Neural progenitor cell (in vitro differentiated cells): ENCODE measurements around the gene EPHB1.

ENCODE experiments used
- EZH2 ChIP-seq: fragments of 200-600 bp; sonication (generic); IDR thresholded peaks from 2 replicates; pipeline ENCODE4 v1.6.1; 2017; ENCODE audit warnings: antibody characterized with exemption, mild to moderate bottlenecking, moderate library complexity
- EZH2phosphoT487 ChIP-seq: fragments of 200-600 bp; sonication (generic); IDR thresholded peaks from 2 replicates; pipeline ENCODE4 v1.6.1; 2017; ENCODE audit warnings: antibody characterized with exemption
- TF ChIP-seq, protein P1 (sequence below): fragments of 200-600 bp; sonication (generic); IDR thresholded peaks from 2 replicates; pipeline ENCODE4 v1.5.1; 2017; ENCODE audit warnings: antibody characterized with exemption, mild to moderate bottlenecking

DNA sequence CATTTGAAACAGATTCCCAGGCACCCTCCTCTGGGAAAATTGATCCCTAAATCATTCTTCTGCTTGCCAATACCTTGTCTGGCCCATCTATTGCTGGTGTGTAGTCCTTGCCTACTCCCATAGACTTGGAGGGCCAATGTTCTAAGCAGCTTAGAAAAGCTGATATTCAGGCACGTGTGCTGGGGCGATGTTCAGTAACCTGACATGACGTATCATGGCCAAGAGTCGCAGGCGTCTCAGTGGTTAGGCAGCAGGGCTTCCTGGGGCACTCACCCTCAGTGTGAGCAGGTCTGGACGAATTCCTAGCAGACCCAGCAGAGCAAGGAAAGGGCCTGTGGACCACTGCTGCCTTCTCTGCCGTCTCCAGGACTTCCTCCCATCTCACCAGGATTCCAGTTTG lies 21.6 kb downstream of the EPHB1 start:
- TF ChIP-seq, protein P1, sequence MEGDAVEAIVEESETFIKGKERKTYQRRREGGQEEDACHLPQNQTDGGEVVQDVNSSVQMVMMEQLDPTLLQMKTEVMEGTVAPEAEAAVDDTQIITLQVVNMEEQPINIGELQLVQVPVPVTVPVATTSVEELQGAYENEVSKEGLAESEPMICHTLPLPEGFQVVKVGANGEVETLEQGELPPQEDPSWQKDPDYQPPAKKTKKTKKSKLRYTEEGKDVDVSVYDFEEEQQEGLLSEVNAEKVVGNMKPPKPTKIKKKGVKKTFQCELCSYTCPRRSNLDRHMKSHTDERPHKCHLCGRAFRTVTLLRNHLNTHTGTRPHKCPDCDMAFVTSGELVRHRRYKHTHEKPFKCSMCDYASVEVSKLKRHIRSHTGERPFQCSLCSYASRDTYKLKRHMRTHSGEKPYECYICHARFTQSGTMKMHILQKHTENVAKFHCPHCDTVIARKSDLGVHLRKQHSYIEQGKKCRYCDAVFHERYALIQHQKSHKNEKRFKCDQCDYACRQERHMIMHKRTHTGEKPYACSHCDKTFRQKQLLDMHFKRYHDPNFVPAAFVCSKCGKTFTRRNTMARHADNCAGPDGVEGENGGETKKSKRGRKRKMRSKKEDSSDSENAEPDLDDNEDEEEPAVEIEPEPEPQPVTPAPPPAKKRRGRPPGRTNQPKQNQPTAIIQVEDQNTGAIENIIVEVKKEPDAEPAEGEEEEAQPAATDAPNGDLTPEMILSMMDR: no peak
- TF ChIP-seq EZH2 (no peak), EZH2phosphoT487 (no peak)
